ENCODE results near the gene HCFC1R1. TPM values are rescaled to one million over a fixed set of nuclear protein-coding genes. Genes with fewer than 3 reads are reported as not detected.
A peak's percentile ranks its signal among the peaks of the same experiment; 100 is the strongest.

The HCFC1R1 gene
- total and polyA plus RNA-seq, 2 of the 8 experiments (the other 6 are each of a cell fraction or from before 2014, with no cell fraction given): 72.7 to 138 TPM

- TF ChIP-seq ATF2 (IDR thresholded peaks at IDR 0.05; ENCODE audit: low read length) (peak; percentile 89), CTBP2 (IDR thresholded peaks at IDR 0.05; ENCODE audit: borderline replicate concordance, insufficient read depth, insufficient read length, low read length) (peak; percentile 93), TBP (IDR thresholded peaks at IDR 0.05; ENCODE audit: low read depth, low read length) (peak; percentile 86), CHD2 (IDR thresholded peaks at IDR 0.05; ENCODE audit: low read length) (peak; percentile 83), HDAC6 (IDR thresholded peaks at IDR 0.05; ENCODE audit: low read depth, low read length) (no peak), CTCF (IDR thresholded peaks at IDR 0.05; ENCODE audit: control extremely low read depth in 1 of 3, insufficient read depth in 1 of 3, low read depth in 1 of 3, low read length in 3 of 3) (no peak), KDM1A (IDR thresholded peaks at IDR 0.05; ENCODE audit: borderline replicate concordance, low read length) (peak; percentile 93), E2F6 (IDR thresholded peaks at IDR 0.05) (peak; percentile 35; the same call in 1 of the 2 replicates), POLR2AphosphoS5 (IDR thresholded peaks at IDR 0.05; ENCODE audit: low read depth, low read length) (peak; percentile 75), RNF2 (IDR thresholded peaks at IDR 0.05; ENCODE audit: borderline replicate concordance, low read depth, low read length, missing control alignments, poor library complexity, severe bottlenecking) (no peak), MAX (IDR thresholded peaks at IDR 0.05) (peak; percentile 80; the same call in 1 of the 2 replicates), POU5F1 (IDR thresholded peaks at IDR 0.05; ENCODE audit: low read depth, low read length) (peak; percentile 100), SIN3A (conservative IDR thresholded peaks at IDR 0.05 in 1 of 2, IDR thresholded peaks at IDR 0.05 in 1 of 2; ENCODE audit: low read depth in 1 of 2, low read length in 2 of 2) (peak; percentile 87 to 91; a peak in 3 of 4 replicates), RAD21 (IDR thresholded peaks at IDR 0.05 in 1 of 2, conservative IDR thresholded peaks at IDR 0.05 in 1 of 2; ENCODE audit: low read depth in 2 of 2, low read length in 2 of 2) (peak in 1 of 2 experiments; percentile 24; a peak in 1 of 4 replicates), ASH2L (IDR thresholded peaks at IDR 0.05; ENCODE audit: low read length) (peak; percentile 100), CHD1 (IDR thresholded peaks at IDR 0.05; ENCODE audit: low read depth, low read length) (no peak)
Observed at GRCh38 chr16:3007957-3008689, 15.6 kb downstream of the HCFC1R1 start (continued).

All from H1 (cell line).